Lower leg skin (tissue), 4 donors: ENCODE measurements around the gene PPM1L. TPM values are rescaled to one million over a fixed set of nuclear protein-coding genes. Genes with fewer than 3 reads are reported as not detected.

Experiments used
- DNase-seq, 2 donors: peaks; one replicate each; pipeline ENCODE4 v3.0.0-alpha.2; 2019; ENCODE audit warnings: low spot score in 2 of 2
- H3K4me3 ChIP-seq: fragments of 200-600 bp; sonication (generic); 2 replicates; pipeline ENCODE4 v1.5.1; 2017; ENCODE audit warnings: mild to moderate bottlenecking, low read depth; ENCODE audit not compliant: poor library complexity, severe bottlenecking
- CTCF ChIP-seq, 3 donors: fragments of 450-650 bp; IDR thresholded peaks; one replicate each; pipeline ENCODE4 v1.5.1; 2016; ENCODE audit warnings: antibody characterized with exemption in 3 of 3, mild to moderate bottlenecking in 3 of 3, moderate library complexity in 2 of 3
- POLR2A ChIP-seq, 2 donors: fragments of 450-650 bp; IDR thresholded peaks; one replicate each; pipeline ENCODE4 v1.6.1; 2016 to 2017; ENCODE audit warnings: antibody characterized with exemption in 2 of 2, mild to moderate bottlenecking in 1 of 2, moderate library complexity in 1 of 2
- WGBS, 2 donors: methylation state at CpG; one replicate each; pipeline ENCODE4 v1.1.5; 2018; 5-methylcytosine and 5-hydroxymethylcytosine counted together
- intact Hi-C: fragments of 100-400 bp; cut with DNase I; formaldehyde crosslinking; loops from one replicate; pipeline ENCODE4 v1.15.0; 2023; ENCODE audit warnings: low total_unique reads
- total RNA-seq, 4 donors: library from RNA; depleted of rRNA; stranded (reverse); fragments of >200 nt; gene quantifications; one replicate each; pipeline ENCODE4 v1.1.0, GENCODE V29; 2016

Gene PPM1L
- total RNA-seq, 4 donors from 2014 or later = 34.9 to 46.5 (median 40.7) TPM

GRCh38 chr3:161108840-161109239 is 352.8 kb downstream of the PPM1L start:
- no peak for TF ChIP-seq CTCF (IDR thresholded peaks at IDR 0.05)
- no peak for TF ChIP-seq POLR2A (IDR thresholded peaks at IDR 0.05)
- H3K4me3 ChIP-seq = no peak overlapping the region
- intact Hi-C loops = no loop called here
- WGBS, 2 donors = 67 to 75% methylated on average over 1 of the region's 1 CpG
- DNase-seq = no peak

- intact Hi-C loops = no loop called here
- no peak overlapping the region for H3K4me3 ChIP-seq
- WGBS, 2 donors = 90 to 93% methylated on average over 3 of the region's 3 CpGs
- no peak for TF ChIP-seq CTCF (IDR thresholded peaks at IDR 0.05)
- TF ChIP-seq POLR2A (IDR thresholded peaks at IDR 0.05) = no peak
- DNase-seq = no peak
Measured at GRCh38 chr3:161117646-161118045, 361.6 kb downstream of the PPM1L start.

- intact Hi-C loops = no loop called here
- WGBS, 2 donors = 70 to 71% methylated on average over 2 of the region's 2 CpGs
- TF ChIP-seq POLR2A (IDR thresholded peaks at IDR 0.05) (no peak), CTCF (IDR thresholded peaks at IDR 0.05) (no peak)
Measured at GRCh38 chr3:161126495-161126894, 370.5 kb downstream of the PPM1L start.

More at GRCh38 chr3:161126495-161126894, 370.5 kb downstream of the PPM1L start:
- no peak overlapping the region for H3K4me3 ChIP-seq
- DNase-seq = no peak

Other genes starting within 250 kb of the PPM1L start
- gene KPNA4, start 190.7 kb upstream of the PPM1L start, total RNA-seq = 10 to 100 TPM; 23.0 to 27.7 (median 24.6) TPM
- gene ARL14, start 79.1 kb upstream of the PPM1L start, total RNA-seq = under 1 TPM in 1 of 4 donors, not detected in 3; 0.49 TPM